ENCODE measurements around the gene TCAF1.

Gene TCAF1

DNA sequence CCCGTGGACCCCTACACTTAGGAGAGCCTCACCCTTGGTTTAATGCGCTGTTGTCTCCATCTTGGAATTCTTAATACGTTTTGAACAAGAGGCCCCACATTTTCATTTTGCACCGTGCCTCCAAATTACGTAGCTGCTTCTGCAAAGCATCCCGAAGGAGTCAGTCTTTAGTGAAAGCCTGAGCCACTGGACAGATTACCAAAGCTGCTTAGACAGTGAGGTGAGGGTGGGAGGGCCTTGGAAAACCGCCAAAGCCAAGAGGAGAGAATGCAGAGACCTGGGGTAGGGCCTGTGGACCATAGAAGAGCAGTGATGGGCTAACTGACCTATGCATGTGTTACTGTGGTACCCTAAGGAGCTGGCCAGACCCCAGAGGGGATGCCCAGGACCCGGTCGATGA lies 4.2 kb upstream of the TCAF1 start:
- in situ Hi-C loops (cut with MboI; ENCODE audit: low pct_unique_long_range_greater_than_20kb, low sequenced_read_pairs), result no loop called here
- no peak for DNase-seq

DNA sequence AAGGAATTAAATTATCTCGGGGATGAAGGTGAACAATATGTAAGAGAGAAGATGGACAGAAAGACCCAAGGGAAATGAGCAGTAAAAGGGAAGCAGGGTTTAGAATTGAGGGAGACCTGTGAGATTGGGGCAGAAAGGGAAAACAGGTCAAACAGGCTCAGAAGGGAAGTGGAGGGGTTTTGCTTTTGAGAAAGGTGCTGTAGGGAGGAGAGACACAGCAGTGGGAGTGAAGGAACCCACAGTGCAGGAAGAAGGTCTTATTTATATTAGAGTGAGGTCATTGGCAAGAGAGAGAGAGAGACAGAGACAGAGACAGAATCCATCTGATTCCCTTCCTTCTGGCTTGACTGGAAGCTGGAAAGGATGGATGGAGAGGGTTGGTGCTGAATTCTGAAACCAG lies 3.5 kb upstream of the TCAF1 start:
- in situ Hi-C loops (cut with MboI; ENCODE audit: low pct_unique_long_range_greater_than_20kb, low sequenced_read_pairs), result no loop called here
- no peak for DNase-seq

DNA sequence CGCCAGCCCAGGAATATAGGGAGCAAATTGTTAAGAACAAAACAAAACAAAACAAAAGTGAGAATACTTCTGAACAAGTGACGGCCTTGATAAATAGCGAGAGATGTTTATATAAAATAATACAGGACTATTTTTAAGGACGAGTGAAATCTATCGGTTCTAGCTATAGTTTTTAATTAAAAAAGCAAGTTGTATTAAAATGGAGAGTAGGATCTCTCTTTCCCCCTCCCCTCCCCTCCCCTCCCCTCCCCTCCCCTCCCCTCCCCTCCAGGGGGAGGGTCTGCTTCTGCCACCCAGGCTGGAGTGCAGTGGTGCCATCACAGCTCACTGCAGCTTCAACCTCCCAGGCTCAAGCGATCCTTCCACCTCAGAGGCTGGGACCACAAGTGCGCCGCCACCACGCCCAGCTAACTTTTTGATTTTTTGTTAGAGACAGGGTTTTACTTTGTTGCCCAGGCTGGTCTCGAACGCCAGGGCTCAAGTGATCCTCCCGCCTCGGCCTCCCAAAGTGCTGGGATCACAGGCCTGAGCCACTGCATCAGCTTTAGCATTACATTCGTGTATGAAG lies 440 bp upstream of the TCAF1 start:
- no peak for DNase-seq
- in situ Hi-C loops (cut with MboI; ENCODE audit: low pct_unique_long_range_greater_than_20kb, low sequenced_read_pairs), result no loop called here

DNA sequence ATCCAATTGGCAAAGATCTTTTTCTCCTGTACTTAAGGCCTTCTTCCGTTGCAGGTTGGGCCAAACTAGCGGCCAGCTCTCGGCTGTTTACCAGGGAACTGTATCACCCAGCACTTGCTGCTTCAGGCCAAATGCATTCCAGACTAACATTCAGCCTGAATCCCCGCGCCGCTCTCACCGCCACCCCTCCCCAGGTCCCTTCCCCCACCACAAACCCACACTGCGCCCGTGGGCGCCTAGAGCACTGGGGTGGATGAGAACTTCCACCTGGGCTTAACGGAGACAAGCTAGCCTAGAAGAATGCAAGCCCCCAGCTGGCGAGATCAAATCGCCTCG lies 676 bp downstream of the TCAF1 start:
- in situ Hi-C loops (cut with MboI; ENCODE audit: low pct_unique_long_range_greater_than_20kb, low sequenced_read_pairs), result no loop called here
- no peak for DNase-seq

DNA sequence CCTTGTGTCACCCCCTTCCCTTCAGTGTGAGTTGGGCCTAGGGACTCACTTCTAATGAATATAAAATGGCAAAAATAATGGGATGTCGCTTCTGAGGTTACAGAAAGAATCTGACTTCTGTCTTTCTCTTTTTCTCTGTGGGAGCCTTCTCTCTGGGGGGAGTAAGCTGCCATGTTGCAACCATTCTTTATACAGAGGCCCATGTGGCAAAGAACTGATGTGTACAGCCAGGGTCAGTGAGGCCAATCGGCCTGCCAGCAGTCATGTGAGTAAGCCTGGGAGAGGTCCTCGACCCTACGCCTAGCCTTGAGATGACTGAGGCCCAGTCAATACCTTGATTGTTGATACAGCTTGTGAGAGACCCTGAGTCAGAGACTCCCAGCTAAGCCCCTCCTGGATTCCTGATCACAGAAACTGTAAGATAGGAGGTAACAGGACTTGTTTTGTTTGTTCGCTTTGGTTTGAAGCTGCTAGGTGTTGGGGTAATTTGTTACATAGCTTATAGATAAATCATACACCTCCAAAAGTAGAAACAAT lies 1.7 kb downstream of the TCAF1 start:
- in situ Hi-C loops (cut with MboI; ENCODE audit: low pct_unique_long_range_greater_than_20kb, low sequenced_read_pairs), result no loop called here
- DNase-seq, result no peak

DNA sequence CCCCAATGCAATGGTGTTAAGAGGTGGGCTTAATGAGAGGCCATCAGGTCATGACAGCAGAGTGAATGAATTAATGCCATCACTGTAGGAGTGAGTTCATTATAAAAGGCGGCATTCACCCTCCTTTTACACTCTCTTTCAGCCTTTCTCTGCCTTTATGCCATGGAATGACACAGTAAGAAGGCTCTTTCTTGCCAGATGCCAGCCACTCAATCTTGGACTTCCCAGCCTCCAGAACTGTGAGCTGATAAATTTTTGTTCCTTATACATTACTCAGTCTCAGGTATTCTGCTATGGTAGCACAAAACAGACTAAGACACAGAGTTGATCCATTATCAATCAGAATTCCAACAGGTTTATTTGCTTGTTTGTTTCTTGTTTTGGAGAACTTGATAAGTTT lies 3.2 kb downstream of the TCAF1 start:
- in situ Hi-C loops (cut with MboI; ENCODE audit: low pct_unique_long_range_greater_than_20kb, low sequenced_read_pairs), result no loop called here
- no peak for DNase-seq

DNA sequence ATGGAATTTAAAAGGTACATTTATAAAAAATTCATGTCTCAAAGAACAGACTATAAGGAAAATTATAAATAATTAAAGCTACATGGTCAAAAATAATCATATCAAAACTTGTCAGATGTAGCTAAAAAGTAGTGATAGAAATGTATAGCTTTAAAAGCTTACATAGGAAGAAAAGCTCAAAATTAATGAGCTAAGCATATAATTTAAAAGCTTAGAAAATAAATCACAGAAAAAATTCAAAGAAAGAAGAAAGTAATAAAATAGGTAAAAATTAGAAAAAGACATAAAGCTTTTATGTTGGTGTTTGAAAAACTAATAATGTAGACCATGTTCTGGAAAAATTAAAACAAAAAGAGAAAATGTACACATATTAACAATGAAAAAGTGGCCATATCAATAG lies 5.3 kb downstream of the TCAF1 start:
- DNase-seq, result no peak
- in situ Hi-C loops (cut with MboI; ENCODE audit: low pct_unique_long_range_greater_than_20kb, low sequenced_read_pairs), result no loop called here

DNA sequence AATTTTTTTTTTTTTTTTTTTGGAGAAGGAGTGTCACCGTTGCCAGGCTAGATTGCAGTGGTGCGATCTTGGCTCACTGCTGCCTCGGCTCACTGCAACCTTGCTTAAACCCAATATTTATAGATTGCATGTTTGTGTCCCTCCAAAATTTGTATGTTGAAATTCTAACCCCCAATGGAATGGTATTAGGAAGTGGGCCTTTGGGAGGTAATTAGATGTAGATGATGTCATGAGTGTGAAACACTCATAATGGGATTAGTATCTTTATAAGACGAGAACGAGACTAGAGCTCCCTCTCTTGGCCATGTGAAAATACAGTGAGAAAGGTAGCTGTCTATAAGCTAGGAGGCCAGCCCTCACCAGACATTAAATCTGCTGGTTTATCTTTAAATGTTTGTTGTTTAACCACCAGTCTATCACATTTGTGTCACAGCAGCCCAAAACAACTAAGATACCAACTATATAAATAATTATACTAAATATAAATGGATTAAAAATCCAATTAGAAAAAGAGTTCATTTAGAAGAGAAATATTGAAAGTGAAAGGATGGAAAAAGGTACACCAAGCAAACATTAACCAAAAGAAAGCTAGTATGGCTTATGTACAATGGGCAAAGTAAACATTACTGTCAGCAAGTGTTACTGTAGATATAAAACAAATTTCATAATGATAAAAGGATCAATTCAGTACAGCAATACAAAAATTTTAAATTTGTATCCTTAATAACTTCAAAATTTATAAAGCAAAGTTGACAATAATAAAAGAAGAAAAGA lies 9.3 kb downstream of the TCAF1 start:
- in situ Hi-C loops (cut with MboI; ENCODE audit: low pct_unique_long_range_greater_than_20kb, low sequenced_read_pairs), result no loop called here
- DNase-seq, result peak; percentile 59

DNA sequence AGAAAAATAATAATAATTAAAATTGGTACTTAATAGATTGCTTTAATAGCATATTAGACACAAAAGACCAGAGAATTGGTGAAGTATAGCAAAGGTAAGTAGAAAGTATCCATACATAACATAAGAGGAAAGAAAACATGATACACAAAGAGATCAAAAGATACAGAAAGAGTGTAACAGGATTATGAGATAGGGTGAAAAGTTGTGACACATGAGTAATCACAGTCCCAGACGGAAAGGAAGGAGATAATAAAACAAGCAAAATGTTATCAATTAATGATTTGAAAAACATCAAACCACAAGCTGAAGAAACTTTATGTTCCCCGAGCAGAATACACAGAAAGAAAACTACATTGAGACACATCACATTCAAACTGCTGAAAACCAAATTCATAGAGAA lies 10.5 kb downstream of the TCAF1 start:
- no peak for DNase-seq
- in situ Hi-C loops (cut with MboI; ENCODE audit: low pct_unique_long_range_greater_than_20kb, low sequenced_read_pairs), result no loop called here

DNA sequence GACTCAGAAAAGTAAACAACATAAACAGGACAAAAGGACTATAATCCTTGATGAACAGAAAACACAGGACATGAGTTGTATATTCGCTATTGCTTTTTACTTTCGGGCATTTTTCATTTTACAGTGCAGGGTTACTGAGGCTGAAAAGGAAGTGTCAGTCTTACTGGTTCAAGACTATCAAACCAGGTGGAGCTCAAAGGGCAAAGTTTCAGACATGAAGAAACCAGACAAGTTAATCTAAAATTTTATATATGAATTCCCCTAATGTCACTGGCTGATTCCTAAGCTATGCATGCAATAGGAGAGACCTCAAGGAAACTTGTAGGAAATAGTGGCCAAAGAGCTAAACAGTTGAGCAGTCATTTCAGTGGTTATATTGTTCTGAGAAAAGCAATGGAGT lies 11.4 kb downstream of the TCAF1 start:
- in situ Hi-C loops (cut with MboI; ENCODE audit: low pct_unique_long_range_greater_than_20kb, low sequenced_read_pairs), result no loop called here
- DNase-seq, result no peak

DNA sequence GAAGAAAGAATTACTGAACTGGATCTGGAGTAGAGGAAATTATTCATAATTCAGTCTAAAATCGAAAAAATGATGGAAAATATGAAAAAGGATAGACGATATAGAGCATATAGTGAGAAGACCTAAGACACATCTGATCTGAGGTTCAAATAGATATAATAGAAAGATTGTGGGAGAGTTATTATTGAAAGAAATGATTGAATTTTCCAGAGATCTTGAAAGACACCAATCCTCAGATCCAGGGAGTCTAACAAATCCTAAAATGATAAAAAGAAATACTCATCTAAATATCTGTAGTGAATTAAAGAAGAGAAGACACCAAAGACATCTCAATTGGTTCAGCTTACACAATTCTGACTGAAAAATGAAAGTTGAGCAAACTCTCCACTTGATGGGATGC lies 12.9 kb downstream of the TCAF1 start:
- in situ Hi-C loops (cut with MboI; ENCODE audit: low pct_unique_long_range_greater_than_20kb, low sequenced_read_pairs), result no loop called here
- DNase-seq, result no peak

DNA sequence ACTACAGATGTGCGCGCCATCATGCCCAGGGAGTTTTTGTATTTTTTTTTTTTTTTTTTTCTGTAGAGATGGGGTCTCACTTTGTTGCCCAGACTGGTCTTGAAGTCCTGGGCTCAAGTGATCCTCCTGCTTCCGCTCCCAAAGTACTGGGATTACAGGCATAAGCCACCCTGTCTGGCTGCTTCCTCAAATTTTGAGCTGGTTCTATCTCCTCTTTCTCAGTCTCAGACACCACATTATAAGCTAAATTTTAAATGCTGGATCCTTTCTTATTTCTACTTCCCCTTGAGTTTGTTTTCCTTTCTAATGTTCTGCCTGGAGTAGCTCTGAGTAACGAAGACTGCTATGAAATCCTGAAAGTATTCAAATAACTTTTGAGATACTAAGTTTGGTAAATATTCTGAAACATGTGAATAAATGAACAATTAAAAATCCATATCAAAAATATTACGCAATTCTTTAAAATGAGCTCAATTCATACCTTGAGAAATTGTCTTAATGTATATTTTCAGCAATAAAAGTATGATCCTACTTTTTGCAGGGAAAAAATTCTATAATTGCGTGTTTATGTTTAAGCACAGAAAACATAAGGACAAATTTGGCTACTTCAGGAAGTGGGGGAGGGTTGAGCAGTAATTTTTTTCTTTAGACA lies 15.0 kb downstream of the TCAF1 start:
- DNase-seq, result peak; percentile 61
- in situ Hi-C loops (cut with MboI; ENCODE audit: low pct_unique_long_range_greater_than_20kb, low sequenced_read_pairs), result no loop called here

DNA sequence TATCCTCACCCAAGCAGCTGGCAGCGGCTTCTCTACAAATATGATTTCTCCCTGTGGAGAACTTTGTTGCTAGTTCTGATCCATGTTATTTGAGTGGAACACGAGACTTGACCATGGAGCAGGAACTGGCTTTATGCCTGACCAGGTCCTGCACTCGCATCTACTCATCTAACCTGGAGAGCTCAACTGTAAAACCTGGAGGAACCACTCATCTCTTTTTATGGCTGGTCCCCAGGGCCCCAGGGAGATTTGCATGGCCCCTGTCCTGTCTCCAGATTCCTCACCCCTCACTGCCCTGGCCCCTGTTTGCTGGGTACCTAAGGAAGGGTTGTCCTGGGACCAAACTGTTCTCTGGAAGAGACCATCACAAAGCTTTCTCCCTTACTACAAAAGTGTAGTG lies 16.0 kb downstream of the TCAF1 start:
- DNase-seq, result no peak
- in situ Hi-C loops (cut with MboI; ENCODE audit: low pct_unique_long_range_greater_than_20kb, low sequenced_read_pairs), result no loop called here

DNA sequence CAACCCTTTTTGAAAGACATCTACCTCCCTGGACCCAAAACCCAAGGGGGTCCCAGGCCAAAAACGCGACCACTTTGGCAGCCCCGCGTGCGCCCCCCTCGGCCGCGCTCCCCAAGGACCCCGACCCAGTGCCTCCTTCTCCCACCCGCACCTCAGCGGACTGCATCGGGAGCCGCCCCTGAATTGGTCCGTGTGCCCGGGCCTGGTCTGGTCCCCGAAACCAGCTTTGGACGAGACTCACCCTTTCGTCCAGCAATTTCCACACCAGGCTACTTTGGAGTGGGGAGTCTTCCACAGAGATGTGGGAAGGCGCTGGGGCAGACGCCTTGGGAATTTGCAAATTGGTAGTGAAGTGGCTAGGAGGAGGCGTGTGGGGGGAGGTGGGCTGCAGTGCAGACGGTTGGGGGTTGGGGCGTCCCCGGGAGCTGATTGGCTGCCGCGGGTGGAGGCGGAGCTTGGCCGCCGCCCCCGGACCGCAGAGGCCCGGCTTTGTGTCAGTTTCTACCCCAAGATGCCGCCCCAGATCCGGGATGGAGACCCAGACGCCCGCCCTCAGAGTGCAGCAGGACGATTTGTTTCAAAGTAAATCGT lies 16.9 kb downstream of the TCAF1 start:
- DNase-seq, result no peak
- in situ Hi-C loops (cut with MboI; ENCODE audit: low pct_unique_long_range_greater_than_20kb, low sequenced_read_pairs), result no loop called here

DNA sequence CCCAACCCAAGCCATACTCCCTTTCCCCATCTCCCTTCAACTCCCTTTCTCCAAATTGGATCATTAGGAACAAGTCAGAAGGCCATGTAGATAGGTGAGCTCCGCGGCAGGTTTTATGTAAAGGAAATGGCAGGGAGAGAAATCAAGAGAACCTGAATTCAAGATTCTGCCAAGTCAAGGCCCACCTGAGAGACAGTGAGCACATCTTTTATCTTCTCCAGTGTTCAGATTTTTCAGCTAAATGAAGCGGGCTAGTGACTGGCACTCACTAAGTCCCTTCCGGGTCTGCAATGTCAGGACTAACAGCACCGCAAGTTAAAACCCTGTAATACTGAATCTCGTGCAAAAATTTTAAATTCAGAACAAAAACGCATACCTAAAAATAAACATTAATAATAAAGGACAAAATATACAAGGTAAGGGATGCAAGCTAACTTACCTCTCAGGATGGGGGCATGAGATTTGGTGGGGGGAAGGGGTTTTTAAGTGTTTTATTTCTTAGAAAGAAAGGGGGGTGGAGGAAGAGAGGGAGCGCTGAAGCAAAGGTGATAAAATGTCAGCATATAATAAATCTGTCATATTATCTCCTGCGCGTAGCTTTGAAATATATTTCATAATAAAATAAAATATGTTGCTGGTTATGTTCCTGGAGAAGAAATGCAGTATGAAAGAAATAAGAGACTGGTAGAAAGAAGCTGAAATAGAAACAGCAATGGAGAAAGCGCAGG lies 17.6 kb downstream of the TCAF1 start:
- in situ Hi-C loops (cut with MboI; ENCODE audit: low pct_unique_long_range_greater_than_20kb, low sequenced_read_pairs), result no loop called here
- DNase-seq, result no peak

DNA sequence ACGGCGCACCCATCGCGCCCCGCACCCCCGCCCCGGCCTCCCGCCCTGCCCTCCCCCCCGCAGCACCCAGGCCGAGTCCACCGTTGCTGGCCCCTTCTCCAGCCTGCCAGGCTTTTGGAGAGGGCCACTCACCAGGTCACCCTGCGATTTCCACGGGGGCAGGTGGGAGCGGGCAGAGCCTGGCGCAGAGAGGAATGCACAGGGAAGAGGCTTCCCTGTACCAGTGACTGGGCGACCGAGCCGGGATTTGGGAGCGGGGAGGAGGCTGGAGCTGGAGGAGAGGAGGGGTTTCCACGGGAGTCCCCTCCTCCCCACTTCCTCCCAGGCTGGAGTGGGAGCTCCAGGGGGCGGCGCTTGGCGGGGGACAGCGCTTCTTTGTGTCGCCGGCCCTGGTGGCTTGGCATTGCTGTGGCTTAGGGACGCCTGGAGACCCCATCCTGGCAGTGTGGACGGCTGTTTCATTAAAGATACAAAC lies 19.3 kb downstream of the TCAF1 start:
- in situ Hi-C loops (cut with MboI; ENCODE audit: low pct_unique_long_range_greater_than_20kb, low sequenced_read_pairs), result no loop called here
- DNase-seq, result no peak

DNA sequence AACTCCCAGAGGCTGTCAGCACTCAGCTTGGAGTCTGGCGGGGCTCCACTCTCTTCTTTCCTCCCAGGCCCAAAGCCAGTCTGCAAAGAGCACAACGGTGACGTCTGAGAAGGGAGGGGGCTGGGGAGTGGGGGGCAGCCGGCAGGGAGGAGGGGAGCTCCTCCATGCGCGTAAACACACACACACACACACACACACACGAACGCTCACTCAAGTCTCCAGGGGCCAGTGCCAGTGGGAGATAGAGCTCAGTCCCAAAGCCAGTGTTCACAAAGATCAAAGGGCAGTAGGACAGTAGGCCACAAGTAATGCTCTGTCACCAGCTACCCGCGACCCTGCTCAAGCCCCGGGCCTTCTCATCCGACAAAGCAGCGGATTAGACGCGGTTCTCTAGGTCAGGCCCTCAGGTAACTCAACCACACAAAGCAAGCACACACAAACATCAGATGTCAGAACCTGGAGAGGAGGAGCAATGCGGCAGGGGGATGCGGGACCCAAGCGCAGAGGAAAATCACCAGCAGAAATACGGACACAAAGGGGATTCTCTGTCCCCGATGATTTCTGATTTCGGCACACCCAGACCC lies 19.9 kb downstream of the TCAF1 start:
- DNase-seq, result no peak
- in situ Hi-C loops (cut with MboI; ENCODE audit: low pct_unique_long_range_greater_than_20kb, low sequenced_read_pairs), result no loop called here

DNA sequence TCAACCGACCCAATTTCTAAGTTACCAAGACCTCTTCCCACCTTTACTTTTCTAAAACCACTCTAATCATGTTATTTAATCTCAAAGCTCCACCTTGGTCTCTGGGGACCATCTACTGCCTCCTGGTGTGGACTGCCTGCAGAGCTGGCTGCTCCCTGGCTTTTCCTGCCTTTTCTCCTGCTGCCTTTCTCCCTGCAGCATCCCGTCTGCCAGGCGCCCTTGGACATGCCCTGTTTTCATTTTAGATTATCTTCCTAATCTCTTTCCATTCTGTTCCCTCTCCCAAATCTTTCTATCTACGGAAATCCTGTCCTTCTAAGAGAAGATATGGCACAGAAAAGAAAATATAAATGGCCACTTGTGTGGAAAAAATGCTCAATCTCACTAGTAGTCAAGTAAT lies 23.1 kb downstream of the TCAF1 start:
- no peak for DNase-seq
- in situ Hi-C loops (cut with MboI; ENCODE audit: low pct_unique_long_range_greater_than_20kb, low sequenced_read_pairs), result no loop called here

DNA sequence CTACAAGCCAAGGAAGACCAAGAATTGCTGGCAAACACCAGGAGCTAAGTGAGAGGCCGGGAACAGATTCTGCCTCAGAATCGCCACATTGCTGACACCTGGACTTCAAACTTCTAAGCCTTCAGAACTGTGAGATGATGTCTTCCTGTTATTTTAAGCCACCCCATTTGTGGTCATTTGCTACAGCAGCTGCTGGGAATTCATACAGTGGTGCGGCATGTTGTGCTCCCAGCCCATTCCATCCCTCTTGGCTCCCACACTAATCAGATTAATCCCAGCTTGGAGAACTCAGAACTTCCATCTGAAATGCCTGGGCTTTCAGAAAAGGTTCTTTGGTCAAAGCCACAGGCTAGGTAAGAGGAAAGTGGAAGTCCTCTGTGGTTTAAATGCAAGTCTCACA lies 24.9 kb downstream of the TCAF1 start:
- DNase-seq, result no peak
- in situ Hi-C loops (cut with MboI; ENCODE audit: low pct_unique_long_range_greater_than_20kb, low sequenced_read_pairs), result no loop called here
